ENCODE measurements around the gene UNG.
A peak's percentile ranks its signal among the peaks of the same experiment; 100 is the strongest.

UNG gene

GRCh38 chr12:109092497-109093021, 4.8 kb upstream of the UNG start:
- DNase-seq = no peak

DNA sequence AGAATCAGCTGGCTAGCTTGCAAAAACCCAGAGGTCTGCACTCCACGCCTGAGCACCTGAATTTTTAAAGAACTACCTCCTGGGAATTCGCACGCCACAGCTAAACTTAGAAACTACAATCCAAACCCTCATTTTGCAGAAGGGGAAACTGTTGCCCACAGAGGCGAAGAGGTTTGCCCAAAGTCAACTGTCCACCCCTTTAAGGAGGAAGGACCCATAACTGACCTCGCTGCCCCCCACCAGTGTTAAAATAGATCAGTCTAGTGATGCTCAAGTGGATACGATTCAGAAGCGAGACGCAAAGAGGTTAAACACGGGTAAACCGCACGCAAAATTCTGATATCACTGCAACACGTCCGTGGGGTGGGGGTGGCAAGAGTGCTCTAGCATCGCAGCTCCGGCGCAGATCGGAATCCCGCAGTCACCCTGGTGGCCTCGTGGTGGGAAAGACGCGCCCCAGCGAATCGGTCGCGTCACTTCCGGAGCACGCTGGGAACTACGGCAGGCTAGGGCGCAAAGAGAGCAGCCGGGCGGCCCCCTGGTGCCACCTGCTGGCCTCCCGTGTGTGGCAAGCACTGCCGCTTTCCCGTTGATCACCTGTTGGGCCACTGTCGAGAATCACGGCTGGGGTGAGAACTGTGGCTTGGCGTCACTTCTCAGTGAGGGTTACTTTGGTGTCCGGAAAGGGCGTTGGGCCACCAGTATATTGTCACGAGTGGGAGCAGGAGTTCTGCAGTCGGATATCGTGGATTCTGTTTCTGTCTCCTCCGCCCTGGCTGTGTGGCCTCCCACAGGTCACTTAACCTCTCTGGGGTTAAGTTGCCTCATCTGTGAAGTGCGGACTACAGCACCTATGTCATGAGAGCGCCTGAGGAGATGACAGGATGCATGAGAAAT, 4.1 kb upstream of the UNG start, which contains the start of gene ALKBH2:
TSS of gene ALKBH2 (minus strand) at position 451 of the 897 bp plus-strand sequence. CDS start 686 bp downstream, outside the sequence.
- DNase-seq = peak; percentile 95

DNA sequence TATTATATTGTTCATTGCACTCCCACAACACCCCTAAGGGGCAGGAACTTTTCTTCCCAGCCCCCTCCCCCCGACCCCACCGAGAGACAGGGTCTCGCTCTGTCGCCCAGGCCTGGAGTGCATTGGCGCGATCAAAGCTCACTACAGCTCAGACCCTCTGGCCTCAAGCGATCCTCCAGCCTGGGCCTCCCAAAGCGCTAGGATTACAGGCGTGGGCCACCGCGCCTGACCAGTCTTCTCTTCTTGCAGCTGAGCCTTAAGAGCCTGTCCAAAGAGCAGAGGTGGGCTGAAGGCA, 310 bp upstream of the UNG start:
- no peak for DNase-seq

DNA sequence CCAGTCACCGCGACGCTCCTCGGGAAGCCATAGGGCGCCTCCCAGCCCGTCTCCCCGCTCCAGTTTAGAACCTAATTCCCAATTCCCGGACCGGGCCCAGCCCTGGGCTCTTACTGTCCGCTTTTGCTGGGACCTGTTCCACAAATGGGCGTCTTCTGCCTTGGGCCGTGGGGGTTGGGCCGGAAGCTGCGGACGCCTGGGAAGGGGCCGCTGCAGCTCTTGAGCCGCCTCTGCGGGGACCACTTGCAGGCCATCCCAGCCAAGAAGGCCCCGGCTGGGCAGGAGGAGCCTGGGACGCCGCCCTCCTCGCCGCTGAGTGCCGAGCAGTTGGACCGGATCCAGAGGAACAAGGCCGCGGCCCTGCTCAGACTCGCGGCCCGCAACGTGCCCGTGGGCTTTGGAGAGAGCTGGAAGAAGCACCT, 797 bp downstream of the UNG start:
- no peak for DNase-seq

DNA sequence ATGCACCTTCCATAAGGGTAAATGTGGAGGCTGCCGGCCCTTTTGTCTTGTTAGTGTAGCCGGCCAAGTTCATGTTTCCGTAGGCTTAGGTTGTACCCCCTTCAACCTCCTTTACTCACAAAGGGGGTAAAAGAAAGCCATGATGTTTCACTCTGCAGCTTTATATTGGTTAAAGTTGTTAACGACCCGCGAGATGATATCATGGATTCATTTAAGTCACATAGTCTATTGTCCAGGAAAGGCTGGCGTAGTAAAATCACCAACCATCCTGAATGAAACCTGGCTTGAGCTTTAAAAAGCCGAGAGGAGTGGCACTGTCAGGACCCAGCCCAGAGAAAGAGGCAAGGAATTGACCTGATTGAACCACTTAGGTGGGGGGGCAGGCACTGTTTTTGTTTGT, 1.3 kb downstream of the UNG start:
- DNase-seq = no peak

DNA sequence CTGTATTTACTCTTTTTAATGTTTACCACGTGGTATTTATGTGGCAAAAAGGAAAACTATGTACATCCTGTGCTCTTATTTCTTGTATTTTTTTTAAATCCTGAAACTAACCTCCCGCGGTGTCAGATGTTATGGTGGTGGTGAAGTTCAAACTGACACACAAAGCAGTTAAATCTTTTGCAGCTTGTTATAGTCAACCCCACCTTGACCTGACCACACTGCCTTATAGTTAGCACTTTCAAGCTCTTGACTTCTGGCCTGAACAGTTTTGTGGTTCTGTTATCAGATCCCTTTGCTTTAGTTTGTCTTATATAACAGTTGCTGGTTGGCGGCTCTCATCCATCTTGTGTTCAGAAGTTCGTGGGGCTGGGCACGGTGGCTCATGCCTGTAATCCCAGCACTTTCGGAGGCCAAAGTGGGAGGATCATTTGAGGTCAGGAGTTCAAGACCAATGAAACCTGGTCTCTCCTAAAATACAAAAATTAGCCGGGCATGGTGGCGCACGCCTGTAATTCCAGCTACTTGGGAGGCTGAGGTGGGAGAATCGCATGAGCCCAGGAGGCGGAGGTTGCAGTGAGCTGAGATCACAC, 2.1 kb downstream of the UNG start:
- DNase-seq = no peak

- no peak for DNase-seq
Measured at GRCh38 chr12:109100741-109101140, 3.3 kb downstream of the UNG start.

GRCh38 chr12:109102491-109102890, 5.1 kb downstream of the UNG start:
- no peak for DNase-seq

- DNase-seq = no peak
Measured at GRCh38 chr12:109105176-109105575, 7.8 kb downstream of the UNG start.

- DNase-seq = no peak
Measured at GRCh38 chr12:109109746-109110350, 12.5 kb downstream of the UNG start.

DNA sequence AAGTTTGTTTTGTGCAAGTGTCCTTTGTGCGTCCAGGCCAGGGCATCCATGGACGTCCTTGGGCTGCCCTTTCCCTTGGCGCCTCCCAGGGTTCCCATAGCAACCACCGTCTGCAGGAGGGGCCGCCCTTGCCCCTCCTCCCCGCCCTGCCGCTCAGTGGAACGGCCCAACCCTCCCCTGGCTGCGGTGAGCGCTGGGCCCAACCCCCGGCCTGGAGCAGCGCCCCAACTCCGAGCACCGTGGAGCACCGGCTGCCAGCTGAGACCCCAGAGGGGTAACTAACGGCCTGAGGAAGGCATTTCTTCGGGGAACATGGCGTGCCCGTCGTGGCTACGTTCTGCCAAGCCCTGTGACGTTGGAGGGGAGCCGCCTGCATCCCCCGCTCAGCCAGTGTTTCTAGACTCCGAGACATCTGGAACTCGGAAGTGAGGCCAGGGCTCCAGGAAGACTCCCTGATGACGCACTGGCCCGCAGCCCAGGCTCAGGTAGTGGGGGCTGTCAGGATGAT, 13.6 kb downstream of the UNG start:
- DNase-seq = peak; percentile 43

DNA sequence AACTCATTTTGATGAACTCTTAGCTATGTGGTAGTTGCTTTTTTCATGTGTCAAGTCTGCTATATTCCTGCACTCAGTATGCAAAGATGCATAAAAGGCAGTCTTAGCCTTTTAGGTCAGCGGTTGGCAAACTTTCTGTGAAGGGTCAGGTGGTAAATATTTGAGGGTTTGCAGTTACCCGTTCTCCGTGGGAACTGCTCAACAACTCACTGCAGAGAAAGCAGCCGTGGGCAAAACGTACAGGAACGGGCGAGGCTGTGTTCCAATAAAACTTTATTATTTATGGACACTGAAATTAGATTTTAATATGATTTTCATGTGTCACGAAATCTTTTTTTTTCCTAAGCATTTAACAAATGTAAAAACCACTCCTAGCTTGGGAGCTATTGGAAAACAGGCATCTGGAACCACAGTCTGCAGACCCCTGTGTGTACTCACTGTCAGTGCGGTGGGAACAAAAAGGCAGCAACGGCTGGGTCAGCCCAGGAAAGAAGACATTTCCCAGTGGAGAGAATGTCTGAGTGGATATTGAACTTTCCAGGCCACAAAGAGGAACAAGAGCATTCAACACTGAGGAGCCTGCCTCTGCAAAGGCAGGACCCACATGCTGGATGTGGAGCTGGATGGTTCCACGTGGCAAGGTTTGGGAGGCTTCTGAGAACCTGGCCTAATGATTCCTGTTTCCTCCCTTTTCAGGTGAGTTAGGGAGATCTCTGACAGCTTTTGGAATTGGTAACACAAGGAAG, 15.5 kb downstream of the UNG start:
- no peak for DNase-seq

DNA sequence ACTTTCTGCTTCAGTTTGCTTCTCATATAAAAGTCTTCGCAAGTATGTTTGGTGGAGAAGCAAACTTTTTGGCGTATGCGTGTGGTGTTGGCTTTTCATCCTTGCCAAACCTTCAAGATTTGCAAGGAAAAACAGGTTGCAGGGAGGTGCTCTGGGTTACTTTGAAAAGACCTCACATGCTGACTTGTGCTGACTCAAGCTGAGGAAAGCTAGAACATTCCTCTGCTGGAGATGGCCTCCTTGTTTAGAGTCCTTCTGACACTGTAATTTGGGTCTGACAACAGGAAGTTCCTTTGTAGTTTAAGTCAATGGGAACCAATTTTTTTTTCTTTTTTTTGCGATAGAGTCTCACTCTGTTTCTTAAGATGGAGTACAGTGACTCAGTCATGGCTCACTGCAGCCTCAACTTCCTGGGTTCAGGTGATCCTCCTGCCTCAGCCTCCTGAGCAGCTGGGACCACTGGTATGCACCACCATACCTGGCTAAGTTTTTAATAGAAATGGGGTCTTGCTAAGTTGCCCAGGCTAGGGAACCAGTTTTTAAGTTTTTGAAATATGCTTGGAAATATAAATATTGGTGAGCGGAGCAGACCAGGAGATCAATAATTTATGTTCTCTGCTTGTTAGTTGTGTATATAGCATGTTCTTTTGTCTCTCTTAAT, 16.4 kb downstream of the UNG start:
- DNase-seq = no peak

- DNase-seq = no peak
Measured at GRCh38 chr12:109114644-109115043, 17.2 kb downstream of the UNG start.

- DNase-seq = no peak
Measured at GRCh38 chr12:109115404-109115757, 18.0 kb downstream of the UNG start.

DNA sequence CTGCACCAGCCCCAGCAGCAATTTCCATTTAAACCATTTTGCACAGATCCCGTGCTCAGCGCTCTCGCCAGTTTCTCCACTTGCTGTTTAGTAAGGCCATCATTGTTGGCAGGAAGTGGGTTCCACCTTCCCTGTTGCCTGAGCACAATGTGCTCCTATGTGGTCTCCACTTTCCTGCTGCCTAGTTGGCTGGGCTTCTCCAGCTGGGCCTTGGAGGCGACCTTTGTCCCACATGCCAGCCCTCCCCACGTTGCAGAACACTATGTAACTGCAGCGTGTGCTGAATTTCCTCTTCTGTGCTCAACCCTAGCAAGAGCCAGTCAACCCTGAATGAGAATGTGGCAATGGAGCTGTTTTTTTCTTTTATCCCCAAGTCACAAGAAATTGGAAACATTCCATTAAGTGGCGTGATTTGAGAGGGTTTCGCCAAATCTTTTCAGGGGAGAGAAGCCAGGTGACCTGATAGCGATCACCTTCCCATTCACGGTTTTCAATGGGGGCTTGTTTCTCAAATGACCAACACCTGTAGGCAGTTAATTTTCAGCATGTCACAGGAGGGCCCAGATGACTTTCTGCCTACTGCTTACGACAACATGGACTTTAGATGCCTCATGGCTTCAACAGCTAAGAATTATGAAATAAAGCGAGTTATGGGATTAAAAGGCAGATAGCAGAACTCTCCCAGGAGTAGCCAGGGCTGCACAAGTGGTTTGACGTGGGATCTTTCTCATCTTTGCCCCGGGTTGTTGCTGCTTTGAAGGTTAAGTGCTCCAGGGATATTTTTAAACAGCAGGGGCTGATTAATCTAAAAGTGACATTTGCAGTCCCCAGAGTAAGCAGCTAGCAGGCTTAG, 18.6 kb downstream of the UNG start, which contains the start of gene ACACB:
TSS of gene ACACB (plus strand) at position 830 of the 853 bp plus-strand sequence. CDS start 22,819 bp downstream, outside the sequence.
- no peak for DNase-seq

DNA sequence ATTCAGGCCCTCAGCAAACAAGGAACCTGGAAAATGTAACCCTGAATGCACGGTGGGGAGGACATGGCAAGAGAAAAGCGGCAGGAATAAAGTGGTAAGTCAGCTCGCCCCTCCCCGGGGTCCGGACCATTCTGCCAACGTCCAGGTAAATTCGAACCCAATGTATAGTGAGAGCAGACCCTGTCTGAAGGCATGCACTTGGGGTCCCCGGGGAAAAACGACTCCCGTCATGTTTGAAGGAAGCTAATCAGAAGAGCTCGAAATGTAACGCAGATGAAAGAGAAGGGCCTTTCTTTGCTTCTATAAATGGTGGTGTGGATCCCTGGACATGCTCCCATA, 19.2 kb downstream of the UNG start:
- no peak for DNase-seq

DNA sequence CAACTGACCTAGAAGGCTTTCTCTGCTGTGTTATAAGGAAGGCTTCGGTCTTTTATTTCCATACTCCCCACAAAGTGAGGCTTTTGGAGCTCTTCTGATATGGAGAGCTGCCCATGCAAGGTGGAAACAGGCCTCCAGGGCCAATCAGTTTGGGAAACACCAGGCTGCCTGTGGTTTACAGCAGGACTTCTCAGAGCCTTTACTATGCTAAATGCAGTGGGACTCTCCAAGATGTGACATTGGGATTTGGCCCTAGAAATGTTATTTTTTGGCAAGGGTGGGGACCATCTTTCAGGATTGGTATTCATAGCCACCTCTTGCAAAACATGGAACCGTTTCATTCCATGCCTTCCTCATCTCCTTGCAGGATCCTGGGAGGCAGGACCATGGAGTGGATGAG, 22.7 kb downstream of the UNG start:
- no peak for DNase-seq

DNA sequence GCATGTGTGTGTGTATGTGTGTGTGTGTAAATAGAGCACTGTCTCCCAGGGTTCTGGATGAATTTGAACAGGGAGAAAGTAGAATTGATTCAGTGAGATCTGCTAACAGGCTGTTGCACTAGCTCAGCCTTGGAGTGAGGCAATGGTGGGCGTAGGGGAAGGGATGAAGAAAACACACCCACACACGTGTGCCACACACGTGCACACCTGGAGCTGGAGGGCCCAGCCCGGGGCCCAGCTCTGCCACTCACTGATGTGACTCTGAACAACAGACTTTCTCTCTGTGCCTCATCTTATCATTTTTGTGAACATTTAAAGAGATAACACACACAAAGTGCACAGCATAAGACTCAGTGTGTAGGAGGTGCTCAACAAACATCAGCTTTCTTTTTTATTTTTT, 23.2 kb downstream of the UNG start:
- no peak for DNase-seq

GRCh38 chr12:109121346-109121880, 24.0 kb downstream of the UNG start:
- no peak for DNase-seq

All from stimulated activated CD4-positive, alpha-beta T cell treated with anti-CD3 and anti-CD28 coated beads, Interleukin-4, amount 100 ng/mL, for 24 hours (primary cell).